ENCODE results near the gene MEA1. TPM values are rescaled to one million over a fixed set of nuclear protein-coding genes. Genes with fewer than 3 reads are reported as not detected.

MEA1 gene
- polyA plus RNA-seq, 4 donors = 71.0 to 91.9 (median 82.6) TPM

- DNase-seq (ENCODE audit: low read depth in 4 of 4, low spot score in 3 of 4) = no peak
Measured at GRCh38 chr6:42978487-42978838, 35.3 kb downstream of the MEA1 start.

GRCh38 chr6:42974919-42975505 is 38.7 kb downstream of the MEA1 start:
- no peak for DNase-seq (ENCODE audit: low read depth in 4 of 4, low spot score in 3 of 4)

- DNase-seq (ENCODE audit: low read depth in 4 of 4, low spot score in 3 of 4) = no peak
Measured at GRCh38 chr6:42973926-42974325, 39.8 kb downstream of the MEA1 start.

DNA sequence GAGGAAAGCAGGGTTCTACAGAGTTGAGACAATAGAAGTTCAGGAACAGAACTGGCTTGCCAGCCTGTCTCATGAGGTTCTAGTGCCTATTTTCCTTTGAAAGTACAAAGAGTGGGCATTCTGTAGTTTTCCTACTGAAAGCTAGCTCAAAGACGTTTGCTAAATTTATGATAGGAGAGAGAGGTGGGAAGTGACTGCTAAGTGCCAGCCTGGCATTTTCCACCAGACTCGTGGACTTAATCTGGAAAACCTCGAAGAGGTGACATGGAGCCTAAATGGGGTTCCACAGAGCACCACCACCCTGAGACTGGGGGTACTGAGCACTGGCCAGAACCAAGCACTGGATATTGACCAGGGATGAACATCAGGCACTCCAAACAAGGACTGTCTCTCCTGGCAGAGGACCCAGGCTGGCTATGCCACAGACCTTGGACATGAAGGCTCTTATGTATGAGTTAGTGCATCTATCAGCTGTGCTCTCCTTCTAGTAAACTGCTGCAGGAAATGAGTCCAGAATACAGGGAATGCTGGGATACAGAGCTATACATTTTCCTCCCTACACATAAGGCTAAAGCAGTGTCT is 41.9 kb downstream of the MEA1 start:
- no peak for DNase-seq (ENCODE audit: low read depth in 4 of 4, low spot score in 3 of 4)

- DNase-seq (ENCODE audit: low read depth in 4 of 4, low spot score in 3 of 4) = no peak
Measured at GRCh38 chr6:42970871-42971612, 42.7 kb downstream of the MEA1 start.

DNA sequence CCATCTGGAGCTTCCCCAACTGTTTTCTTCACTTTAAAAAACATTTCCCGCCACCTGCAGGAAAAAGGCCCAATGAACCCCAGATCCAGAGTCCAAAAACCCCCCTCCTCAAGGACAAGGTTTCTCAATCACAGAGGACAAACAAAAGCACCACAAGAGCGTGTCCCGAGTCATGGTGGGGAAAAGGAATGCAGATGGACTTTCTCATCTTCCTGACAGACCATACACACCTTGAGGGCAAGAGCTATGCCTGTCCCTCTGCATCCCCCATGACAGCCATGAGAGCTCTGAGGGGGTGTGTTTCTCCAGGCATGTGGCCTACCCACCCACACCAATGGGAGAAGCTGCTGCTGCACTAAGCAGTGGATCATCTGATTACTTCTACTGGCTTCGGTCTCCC is 43.8 kb downstream of the MEA1 start:
- DNase-seq (ENCODE audit: low read depth in 4 of 4, low spot score in 3 of 4) = no peak

DNA sequence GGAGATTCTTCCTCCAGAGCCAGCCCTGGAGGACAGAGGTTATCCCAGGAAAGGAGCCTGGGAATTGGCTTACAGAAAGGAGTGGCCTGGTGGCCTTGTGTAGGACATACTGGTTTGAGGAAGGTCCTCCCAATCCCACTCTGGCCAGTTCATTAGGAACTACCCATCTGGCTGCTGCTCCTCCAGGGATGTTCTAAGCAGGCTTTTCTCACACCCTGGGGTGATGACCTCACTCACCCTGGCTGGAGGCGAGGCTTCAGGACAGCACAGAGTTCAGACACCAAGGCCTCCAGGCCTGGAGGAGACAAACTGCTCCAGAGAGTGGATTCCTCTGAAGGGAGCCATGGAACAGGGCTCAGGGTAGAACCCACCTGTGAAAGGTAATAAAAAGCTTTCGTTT is 44.3 kb downstream of the MEA1 start:
- no peak for DNase-seq (ENCODE audit: low read depth in 4 of 4, low spot score in 3 of 4)

- no peak for DNase-seq (ENCODE audit: low read depth in 4 of 4, low spot score in 3 of 4)
Measured at GRCh38 chr6:42968783-42969182, 45.0 kb downstream of the MEA1 start.

- DNase-seq (ENCODE audit: low read depth in 4 of 4, low spot score in 3 of 4) = no peak
Measured at GRCh38 chr6:42968126-42968701, 45.5 kb downstream of the MEA1 start.

- DNase-seq (ENCODE audit: low read depth in 4 of 4, low spot score in 3 of 4) = no peak
Measured at GRCh38 chr6:42967228-42967627, 46.5 kb downstream of the MEA1 start.

DNA sequence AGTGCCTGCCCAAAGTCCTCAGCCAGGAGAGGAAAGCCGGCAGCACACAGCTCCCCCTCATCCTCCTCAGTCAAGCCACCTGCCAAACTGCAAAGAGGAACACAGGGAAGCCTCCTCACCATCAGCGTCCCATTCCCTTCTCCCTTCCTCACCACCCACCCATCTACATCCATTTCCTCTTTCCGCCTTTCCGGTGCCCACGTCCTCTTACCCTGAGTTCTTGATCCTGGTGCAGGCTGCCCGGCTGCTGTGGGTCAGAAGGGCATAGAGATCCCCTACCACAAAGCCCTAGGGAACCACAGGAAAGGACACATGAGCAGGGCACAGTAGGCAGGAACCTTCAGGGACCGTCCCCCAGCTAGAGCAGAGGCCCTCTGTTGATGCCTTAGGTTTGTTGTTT is 47.2 kb downstream of the MEA1 start:
- DNase-seq (ENCODE audit: low read depth in 4 of 4, low spot score in 3 of 4) = no peak

DNA sequence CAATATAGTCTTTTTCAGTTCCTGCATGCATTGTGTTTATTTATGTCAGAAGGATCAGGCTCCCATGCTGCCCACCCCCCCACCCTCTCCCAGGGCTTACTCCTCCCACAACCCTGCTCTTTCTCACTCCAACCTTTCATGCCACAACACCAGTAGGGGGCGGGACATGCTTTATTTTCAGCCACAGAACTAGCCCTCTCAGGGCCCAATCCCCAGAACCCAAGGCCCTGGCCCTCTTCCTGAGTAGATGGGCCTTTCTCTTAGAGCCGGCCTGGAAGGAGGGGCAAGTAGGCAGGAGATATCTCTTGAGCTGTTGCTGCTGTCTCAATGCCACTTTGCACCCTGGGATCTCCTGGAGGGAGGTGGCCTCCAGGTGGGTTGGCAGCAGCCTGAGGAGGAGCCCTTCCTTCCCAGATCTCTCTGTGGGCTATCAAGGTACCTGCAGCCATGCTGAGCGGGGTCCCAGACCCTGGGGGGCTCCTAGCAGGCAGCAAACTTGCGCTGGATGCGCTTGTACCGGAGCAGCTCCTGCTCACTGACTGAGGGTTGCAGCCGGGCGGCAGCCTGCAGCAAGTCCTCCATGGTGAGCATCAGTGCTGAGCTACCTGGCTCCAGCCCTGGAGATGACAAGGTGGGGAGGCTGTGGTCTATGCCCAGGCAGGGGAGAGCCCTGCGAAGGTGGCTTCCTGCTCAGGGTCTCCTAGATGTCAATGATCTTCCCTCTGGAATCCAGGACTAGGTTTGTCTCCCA is 49.7 kb downstream of the MEA1 start:
- DNase-seq (ENCODE audit: low read depth in 4 of 4, low spot score in 3 of 4) = no peak

DNA sequence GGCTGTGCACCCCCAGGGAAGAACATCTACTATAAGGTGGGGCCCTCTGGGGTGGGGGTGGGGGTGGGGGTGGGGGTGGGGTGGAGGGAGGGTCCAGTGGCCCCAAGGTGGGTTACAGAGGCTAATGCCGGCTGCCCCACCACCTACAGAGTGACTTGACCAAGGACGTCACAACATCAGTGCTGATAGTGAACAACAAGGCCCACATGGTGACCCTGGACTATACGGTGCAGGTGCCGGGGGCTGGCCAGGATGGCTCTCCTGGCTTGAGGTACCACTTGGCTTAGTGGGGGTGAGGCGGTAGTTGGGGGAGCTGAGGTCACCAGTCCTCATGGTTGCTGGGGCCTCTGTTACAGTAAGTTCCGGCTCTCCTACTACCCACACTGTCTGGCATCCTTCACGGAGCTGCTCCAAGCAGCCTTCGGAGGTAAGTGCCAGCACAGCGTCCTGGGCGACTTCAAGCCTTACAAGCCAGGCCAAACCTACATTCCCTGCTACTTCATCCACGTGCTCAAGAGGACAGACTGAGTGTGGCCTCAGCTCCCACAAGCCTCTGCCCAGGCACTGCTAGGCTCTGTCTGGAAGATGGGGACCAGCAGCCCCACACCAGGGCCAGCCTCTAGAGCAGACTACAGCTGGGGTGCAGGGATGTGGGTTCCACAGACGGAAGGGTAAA is 50.4 kb downstream of the MEA1 start:
- no peak for DNase-seq (ENCODE audit: low read depth in 4 of 4, low spot score in 3 of 4)

- no peak for DNase-seq (ENCODE audit: low read depth in 4 of 4, low spot score in 3 of 4)
Measured at GRCh38 chr6:42962502-42963178, 51.1 kb downstream of the MEA1 start.

- no peak for DNase-seq (ENCODE audit: low read depth in 4 of 4, low spot score in 3 of 4)
Measured at GRCh38 chr6:42962096-42962495, 51.6 kb downstream of the MEA1 start.

Other genes with a start within 250 kb of the MEA1 start
- 10 to 100 TPM; 15.3 to 16.6 (median 16.4) TPM for gene BICRAL, start 231.9 kb downstream of the MEA1 start, polyA plus RNA-seq (ENCODE audit: insufficient read length in 4 of 4)
- gene RPL7L1, start 134.3 kb downstream of the MEA1 start, polyA plus RNA-seq (ENCODE audit: insufficient read length in 4 of 4) = 100 to 1,000 TPM in 2 of 4 donors, 10 to 100 TPM in 2; 90.9 to 128 (median 105) TPM
- under 1 TPM in 1 of 4 donors, not detected in 3; 0.47 TPM for gene PTCRA, start 97.9 kb downstream of the MEA1 start, polyA plus RNA-seq (ENCODE audit: insufficient read length in 4 of 4)
- 10 to 100 TPM; 52.3 to 64.9 (median 59.1) TPM for gene CNPY3, start 84.5 kb downstream of the MEA1 start, polyA plus RNA-seq (ENCODE audit: insufficient read length in 4 of 4)
- gene GNMT, start 53.2 kb downstream of the MEA1 start, polyA plus RNA-seq (ENCODE audit: insufficient read length in 4 of 4) = 1 to 10 TPM in 1 of 4 donors, under 1 TPM in 3; 0.45 to 2.0 (median 0.64) TPM
- 10 to 100 TPM; 15.5 to 27.2 (median 19.1) TPM for gene PEX6, start 34.8 kb downstream of the MEA1 start, polyA plus RNA-seq (ENCODE audit: insufficient read length in 4 of 4)
- 10 to 100 TPM; 60.3 to 72.1 (median 66.5) TPM for gene PPP2R5D, start 29.4 kb downstream of the MEA1 start, polyA plus RNA-seq (ENCODE audit: insufficient read length in 4 of 4)
- gene KLHDC3, start 303 bp upstream of the MEA1 start, polyA plus RNA-seq (ENCODE audit: insufficient read length in 4 of 4) = 100 to 1,000 TPM in 1 of 4 donors, 10 to 100 TPM in 3; 90.6 to 112 (median 95.0) TPM
- gene RRP36, start 7.7 kb upstream of the MEA1 start, polyA plus RNA-seq (ENCODE audit: insufficient read length in 4 of 4) = 10 to 100 TPM; 37.6 to 64.1 (median 58.5) TPM
- 10 to 100 TPM; 45.8 to 59.0 (median 48.7) TPM for gene CUL7, start 39.9 kb upstream of the MEA1 start, polyA plus RNA-seq (ENCODE audit: insufficient read length in 4 of 4)
- gene MRPL2, start 45.5 kb upstream of the MEA1 start, polyA plus RNA-seq (ENCODE audit: insufficient read length in 4 of 4) = 10 to 100 TPM; 38.4 to 78.4 (median 55.1) TPM
- 10 to 100 TPM; 30.6 to 74.2 (median 51.3) TPM for gene KLC4, start 45.7 kb upstream of the MEA1 start, polyA plus RNA-seq (ENCODE audit: insufficient read length in 4 of 4)
- gene PTK7, start 62.4 kb upstream of the MEA1 start, polyA plus RNA-seq (ENCODE audit: insufficient read length in 4 of 4) = 100 to 1,000 TPM; 228 to 269 (median 239) TPM
- gene SRF, start 157.3 kb upstream of the MEA1 start, polyA plus RNA-seq (ENCODE audit: insufficient read length in 4 of 4) = 10 to 100 TPM; 26.5 to 38.2 (median 30.9) TPM
- 10 to 100 TPM; 24.7 to 48.7 (median 34.5) TPM for gene CUL9, start 168.2 kb upstream of the MEA1 start, polyA plus RNA-seq (ENCODE audit: insufficient read length in 4 of 4)
- 10 to 100 TPM; 29.2 to 87.2 (median 46.4) TPM for gene DNPH1, start 215.5 kb upstream of the MEA1 start, polyA plus RNA-seq (ENCODE audit: insufficient read length in 4 of 4)
- under 1 TPM; 0.20 to 0.44 (median 0.30) TPM for gene TTBK1, start 229.5 kb upstream of the MEA1 start, polyA plus RNA-seq (ENCODE audit: insufficient read length in 4 of 4)